ENCODE data around the gene CCDC124. TPM values are rescaled to one million over a fixed set of nuclear protein-coding genes. Genes with fewer than 3 reads are reported as not detected.
A peak's percentile ranks its signal among the peaks of the same experiment; 100 is the strongest.

The CCDC124 gene
- total and polyA plus RNA-seq, 10 of the 15 experiments (the other 5 are each of a cell fraction or from before 2014, with no cell fraction given): 3.7 to 184 (median 51.8) TPM

DNA sequence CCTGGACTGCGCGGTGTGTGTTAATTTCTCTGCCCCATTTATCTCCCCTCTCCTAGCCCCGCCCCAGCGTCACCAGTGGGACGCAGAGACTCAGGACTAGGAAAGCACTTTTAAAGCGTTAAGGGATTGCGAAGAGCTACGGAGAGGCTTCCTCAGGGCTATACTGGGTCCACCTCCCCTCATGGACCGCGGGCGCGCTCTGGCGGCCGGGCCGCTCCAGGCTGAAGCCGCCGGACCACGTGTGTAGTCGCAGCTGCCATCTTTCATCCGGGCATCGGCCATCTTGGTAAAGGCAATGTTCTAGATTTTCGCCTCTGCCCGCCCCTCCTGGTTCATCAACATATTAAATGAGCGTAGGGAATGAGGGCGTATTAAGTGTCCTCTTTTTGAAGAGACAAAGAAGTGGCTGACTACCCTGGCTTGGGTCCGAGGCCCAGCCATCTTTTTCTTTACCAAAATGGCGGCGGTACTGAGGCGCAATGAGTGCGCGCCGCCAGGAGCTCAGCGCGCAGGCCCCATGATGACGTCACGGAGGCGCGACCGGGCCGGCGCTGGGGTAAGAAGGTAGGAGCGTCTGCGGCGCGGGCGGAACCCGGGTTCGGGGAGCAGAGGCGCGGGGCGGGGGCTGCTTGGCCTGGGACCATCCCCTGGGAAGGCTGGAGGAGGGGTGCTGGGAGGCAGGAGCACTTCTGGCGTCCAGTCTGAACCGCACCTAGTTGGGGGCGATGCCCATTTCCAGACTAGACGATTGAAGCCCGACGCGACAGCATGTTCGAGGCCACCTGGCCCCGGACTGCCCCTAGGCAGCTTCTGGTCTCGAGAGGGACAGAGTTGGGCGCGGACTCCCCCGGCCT is at the start of gene CCDC124 (continued):
- TF ChIP-seq, protein P1, sequence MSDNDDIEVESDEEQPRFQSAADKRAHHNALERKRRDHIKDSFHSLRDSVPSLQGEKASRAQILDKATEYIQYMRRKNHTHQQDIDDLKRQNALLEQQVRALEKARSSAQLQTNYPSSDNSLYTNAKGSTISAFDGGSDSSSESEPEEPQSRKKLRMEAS (IDR thresholded peaks at IDR 0.05; ENCODE audit: low read depth, low read length): peak; percentile 92
- peak; percentile 82 for TF ChIP-seq KLF5 (IDR thresholded peaks at IDR 0.05; ENCODE audit: partially characterized antibody)
- TF ChIP-seq MTA2 (IDR thresholded peaks at IDR 0.05; ENCODE audit: low read depth): no peak
- TF ChIP-seq EED (IDR thresholded peaks at IDR 0.05; ENCODE audit: low read depth): peak; percentile 28; the same call in 1 of the 2 replicates
- TF ChIP-seq, protein P2, sequence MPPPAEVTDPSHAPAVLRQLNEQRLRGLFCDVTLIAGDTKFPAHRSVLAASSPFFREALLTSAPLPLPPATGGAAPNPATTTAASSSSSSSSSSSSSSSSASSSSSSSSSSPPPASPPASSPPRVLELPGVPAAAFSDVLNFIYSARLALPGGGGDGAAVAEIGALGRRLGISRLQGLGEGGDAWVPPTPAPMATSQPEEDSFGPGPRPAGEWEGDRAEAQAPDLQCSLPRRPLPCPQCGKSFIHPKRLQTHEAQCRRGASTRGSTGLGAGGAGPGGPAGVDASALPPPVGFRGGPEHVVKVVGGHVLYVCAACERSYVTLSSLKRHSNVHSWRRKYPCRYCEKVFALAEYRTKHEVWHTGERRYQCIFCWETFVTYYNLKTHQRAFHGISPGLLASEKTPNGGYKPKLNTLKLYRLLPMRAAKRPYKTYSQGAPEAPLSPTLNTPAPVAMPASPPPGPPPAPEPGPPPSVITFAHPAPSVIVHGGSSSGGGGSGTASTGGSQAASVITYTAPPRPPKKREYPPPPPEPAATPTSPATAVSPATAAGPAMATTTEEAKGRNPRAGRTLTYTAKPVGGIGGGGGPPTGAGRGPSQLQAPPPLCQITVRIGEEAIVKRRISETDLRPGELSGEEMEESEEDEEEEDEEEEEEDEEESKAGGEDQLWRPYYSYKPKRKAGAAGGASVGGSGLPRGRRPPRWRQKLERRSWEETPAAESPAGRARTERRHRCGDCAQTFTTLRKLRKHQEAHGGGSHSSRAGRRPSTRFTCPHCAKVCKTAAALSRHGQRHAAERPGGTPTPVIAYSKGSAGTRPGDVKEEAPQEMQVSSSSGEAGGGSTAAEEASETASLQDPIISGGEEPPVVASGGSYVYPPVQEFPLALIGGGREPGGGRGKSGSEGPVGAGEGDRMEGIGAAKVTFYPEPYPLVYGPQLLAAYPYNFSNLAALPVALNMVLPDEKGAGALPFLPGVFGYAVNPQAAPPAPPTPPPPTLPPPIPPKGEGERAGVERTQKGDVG (CRISPR knock-in tag; IDR thresholded peaks at IDR 0.05): no peak
- no peak for TF ChIP-seq PML (IDR thresholded peaks at IDR 0.05; ENCODE audit: low read length)
- no peak for TF ChIP-seq SPI1 (IDR thresholded peaks at IDR 0.05; ENCODE audit: borderline replicate concordance, insufficient read depth, low read depth, low read length)
- TF ChIP-seq NBN (IDR thresholded peaks at IDR 0.05): peak; percentile 100
- TF ChIP-seq KDM1A (IDR thresholded peaks at IDR 0.05; ENCODE audit: borderline replicate concordance): no peak
- no peak for TF ChIP-seq RBBP5 (conservative IDR thresholded peaks at IDR 0.05)
- TF ChIP-seq RAD21 (IDR thresholded peaks at IDR 0.05; ENCODE audit: insufficient read depth, low read depth, low read length): peak; percentile 97
- TF ChIP-seq SIN3A (IDR thresholded peaks at IDR 0.05; ENCODE audit: low read depth, low read length): peak; percentile 48; the same call in 1 of the 2 replicates
- TF ChIP-seq, protein P3, sequence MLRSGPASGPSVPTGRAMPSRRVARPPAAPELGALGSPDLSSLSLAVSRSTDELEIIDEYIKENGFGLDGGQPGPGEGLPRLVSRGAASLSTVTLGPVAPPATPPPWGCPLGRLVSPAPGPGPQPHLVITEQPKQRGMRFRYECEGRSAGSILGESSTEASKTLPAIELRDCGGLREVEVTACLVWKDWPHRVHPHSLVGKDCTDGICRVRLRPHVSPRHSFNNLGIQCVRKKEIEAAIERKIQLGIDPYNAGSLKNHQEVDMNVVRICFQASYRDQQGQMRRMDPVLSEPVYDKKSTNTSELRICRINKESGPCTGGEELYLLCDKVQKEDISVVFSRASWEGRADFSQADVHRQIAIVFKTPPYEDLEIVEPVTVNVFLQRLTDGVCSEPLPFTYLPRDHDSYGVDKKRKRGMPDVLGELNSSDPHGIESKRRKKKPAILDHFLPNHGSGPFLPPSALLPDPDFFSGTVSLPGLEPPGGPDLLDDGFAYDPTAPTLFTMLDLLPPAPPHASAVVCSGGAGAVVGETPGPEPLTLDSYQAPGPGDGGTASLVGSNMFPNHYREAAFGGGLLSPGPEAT (IDR thresholded peaks at IDR 0.05; ENCODE audit: low read depth): peak; percentile 88
- TF ChIP-seq POLR2AphosphoS5 (IDR thresholded peaks at IDR 0.05; ENCODE audit: low read length): peak; percentile 53; the same call in 1 of the 2 replicates
- no peak for TF ChIP-seq CHD1 (IDR thresholded peaks at IDR 0.05; ENCODE audit: low read depth, low read length)
- no peak for TF ChIP-seq ETV6 (conservative IDR thresholded peaks at IDR 0.05 in 1 of 2, IDR thresholded peaks at IDR 0.05 in 1 of 2; ENCODE audit: borderline replicate concordance in 1 of 2, low read depth in 1 of 2)
- peak; percentile 100 for TF ChIP-seq IKZF1 (conservative IDR thresholded peaks at IDR 0.05)
- peak; percentile 27; the same call in 1 of the 2 replicates for TF ChIP-seq RB1 (IDR thresholded peaks at IDR 0.05; ENCODE audit: borderline replicate concordance)
- no peak for TF ChIP-seq HDAC6 (IDR thresholded peaks at IDR 0.05; ENCODE audit: unreplicated experiment)
- TF ChIP-seq POLR2A (IDR thresholded peaks at IDR 0.05; ENCODE audit: low read depth, low read length): peak; percentile 91
- no peak for TF ChIP-seq NFXL1 (IDR thresholded peaks at IDR 0.05; ENCODE audit: borderline replicate concordance)
- TF ChIP-seq, protein P4, sequence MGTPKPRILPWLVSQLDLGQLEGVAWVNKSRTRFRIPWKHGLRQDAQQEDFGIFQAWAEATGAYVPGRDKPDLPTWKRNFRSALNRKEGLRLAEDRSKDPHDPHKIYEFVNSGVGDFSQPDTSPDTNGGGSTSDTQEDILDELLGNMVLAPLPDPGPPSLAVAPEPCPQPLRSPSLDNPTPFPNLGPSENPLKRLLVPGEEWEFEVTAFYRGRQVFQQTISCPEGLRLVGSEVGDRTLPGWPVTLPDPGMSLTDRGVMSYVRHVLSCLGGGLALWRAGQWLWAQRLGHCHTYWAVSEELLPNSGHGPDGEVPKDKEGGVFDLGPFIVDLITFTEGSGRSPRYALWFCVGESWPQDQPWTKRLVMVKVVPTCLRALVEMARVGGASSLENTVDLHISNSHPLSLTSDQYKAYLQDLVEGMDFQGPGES (IDR thresholded peaks at IDR 0.05): no peak
- TF ChIP-seq POU2F2 (IDR thresholded peaks at IDR 0.05; ENCODE audit: borderline replicate concordance, low read depth, low read length): peak; percentile 64; the same call in 1 of the 3 replicates
- no peak for TF ChIP-seq BCL11A (IDR thresholded peaks at IDR 0.05; ENCODE audit: low read depth, low read length)
